ENCODE measurements around the gene MX1.

MX1 gene

GRCh38 chr21:41425954-41426675 is at the start of gene MX1:
TSS of gene MX1 (plus strand) at chr21:41426239. CDS start at chr21:41432071, 5,832 bp downstream.
- DNase-seq (ENCODE audit: low read depth in 2 of 2), result peak; percentile 67 to 69

- no peak for DNase-seq (ENCODE audit: low read depth in 2 of 2)
These were observed 48.3 kb upstream of the MX1 start for GRCh38 chr21:41377715-41378114.

GRCh38 chr21:41378849-41379248 is 47.2 kb upstream of the MX1 start:
- DNase-seq (ENCODE audit: low read depth in 2 of 2), result no peak

DNA sequence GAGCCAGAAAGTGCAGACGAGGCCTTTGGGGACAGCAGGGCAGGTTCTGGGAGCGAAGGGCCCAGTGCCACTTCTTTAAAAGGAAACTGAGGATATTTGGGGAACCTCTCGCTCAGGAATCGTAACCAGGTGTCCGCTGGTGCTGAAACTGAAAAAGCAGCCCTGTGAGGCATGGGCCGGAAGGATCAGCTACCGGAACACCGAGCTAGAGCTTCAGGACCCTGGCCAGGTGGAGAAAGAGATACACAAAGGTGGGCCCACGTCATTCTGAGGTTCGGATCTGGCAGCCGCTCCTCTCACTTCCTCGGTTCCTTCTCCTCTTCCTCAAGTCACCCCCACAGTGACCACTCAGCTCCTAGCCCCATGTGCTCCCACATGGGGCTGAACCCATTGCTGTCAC is 46.1 kb upstream of the MX1 start:
- DNase-seq (ENCODE audit: low read depth in 2 of 2), result no peak

DNA sequence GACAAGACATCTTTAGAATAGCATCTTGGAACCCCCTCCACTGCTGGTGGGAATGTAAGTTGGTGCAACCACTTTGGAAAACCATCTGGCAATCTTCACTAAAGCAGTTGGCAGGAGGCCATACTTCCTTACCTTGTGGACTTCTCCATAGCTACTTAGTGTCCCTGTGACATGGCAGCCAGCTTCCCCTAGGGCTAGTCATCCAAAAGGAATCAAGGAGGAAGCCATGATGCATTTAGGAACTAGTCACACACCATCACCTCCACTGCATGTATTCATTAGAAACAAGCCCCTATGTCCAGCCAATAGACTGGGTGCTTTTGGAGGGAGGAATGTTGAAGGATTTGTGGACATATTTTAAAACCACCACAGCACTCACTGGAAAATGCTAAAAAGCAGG is 44.3 kb upstream of the MX1 start:
- DNase-seq (ENCODE audit: low read depth in 2 of 2), result no peak

GRCh38 chr21:41387042-41387819 is 38.8 kb upstream of the MX1 start:
- no peak for DNase-seq (ENCODE audit: low read depth in 2 of 2)

GRCh38 chr21:41387824-41388223 is 38.2 kb upstream of the MX1 start:
- DNase-seq (ENCODE audit: low read depth in 2 of 2), result no peak

DNA sequence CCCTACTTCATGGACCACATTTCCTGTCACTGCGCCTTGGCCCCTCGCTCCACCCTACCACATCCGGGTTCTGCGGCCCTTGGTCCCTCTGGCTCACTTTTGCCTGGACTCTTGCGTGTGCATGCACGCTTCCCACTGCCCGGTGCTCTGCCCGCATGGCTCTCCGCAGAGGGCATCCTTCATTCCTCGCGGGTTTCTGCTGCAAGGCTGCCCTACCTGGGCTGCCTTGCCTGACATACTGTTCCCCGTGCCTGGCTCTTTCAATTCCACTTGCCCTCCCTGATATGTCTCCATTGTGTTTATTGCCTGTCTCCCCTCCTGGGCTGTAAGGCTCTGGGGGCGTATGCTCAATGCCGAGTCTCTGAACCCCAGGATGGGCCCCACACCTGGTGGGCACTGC is 37.8 kb upstream of the MX1 start:
- no peak for DNase-seq (ENCODE audit: low read depth in 2 of 2)

DNA sequence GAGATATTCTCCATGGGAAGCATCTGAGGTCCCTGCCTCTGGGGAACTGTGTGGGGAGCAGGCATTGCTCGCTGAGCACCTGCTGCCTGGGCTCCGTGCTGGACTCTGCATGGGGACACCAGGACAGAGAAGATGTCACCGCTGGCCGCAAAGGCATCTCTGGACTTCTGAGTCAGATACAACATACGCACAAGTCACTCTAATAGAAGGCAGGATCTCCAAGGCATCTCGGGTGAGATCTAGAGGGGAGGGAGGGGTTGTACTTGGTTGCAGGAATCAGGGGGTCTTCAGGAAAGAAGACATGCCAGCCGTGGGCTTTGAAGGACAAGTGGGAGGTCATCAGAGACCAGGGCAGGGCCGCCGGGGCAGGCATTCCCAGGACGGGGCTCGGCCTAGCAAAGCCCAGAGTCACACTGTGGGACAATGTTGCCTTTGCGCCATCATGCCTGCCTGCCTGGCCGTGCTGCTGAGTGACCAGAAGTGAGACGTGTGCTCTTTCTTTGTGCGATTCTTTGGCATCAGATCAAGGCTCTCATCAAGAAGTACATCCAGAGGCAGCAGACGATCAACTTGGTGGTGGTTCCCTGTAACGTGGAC is 35.9 kb upstream of the MX1 start:
- no peak for DNase-seq (ENCODE audit: low read depth in 2 of 2)

GRCh38 chr21:41393876-41394465 is 32.1 kb upstream of the MX1 start:
- DNase-seq (ENCODE audit: low read depth in 2 of 2), result no peak

DNA sequence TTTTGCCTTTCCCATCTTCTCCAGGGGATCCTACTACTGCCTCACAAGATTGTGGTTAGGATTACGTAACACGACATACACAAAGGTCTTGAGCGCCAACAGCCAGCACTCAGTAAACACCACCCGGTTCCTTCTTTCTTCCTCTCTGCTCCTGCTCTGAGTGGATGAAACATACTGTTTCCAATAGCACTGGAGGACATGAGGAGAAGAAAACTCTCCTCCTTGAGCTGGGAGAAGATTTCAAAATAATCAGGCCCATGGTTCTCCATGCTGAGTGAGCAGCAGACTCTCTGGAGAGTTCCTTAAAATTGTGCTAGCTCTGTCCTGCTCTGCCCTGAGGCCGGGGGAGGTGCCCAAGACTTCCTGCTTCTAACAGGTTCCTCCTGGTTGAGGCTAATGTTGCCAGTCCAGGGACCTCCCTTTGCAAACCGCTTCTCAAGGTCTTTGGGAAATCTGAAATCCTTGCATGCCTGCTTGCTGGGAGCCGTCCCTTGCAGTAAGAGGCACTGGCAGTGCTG is 29.4 kb upstream of the MX1 start:
- DNase-seq (ENCODE audit: low read depth in 2 of 2), result no peak

DNA sequence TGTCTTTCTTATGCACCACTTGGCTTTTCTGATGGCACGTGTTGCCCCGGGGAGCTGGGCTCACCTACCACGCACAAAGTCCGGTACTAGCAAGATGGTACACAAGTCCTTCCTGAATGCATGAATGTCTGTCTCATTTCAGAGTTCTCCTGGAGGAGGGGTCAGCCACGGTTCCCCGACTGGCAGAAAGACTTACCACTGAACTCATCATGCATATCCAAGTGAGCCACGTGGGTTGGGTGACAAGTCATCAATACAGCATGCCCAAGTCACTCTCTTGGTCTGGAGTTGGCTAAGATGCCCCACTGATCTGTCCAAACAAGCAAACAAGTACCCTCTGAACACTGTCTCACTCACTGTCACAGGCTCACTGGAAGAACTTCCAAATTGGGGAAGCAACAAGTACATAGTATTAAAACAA is 28.6 kb upstream of the MX1 start:
- DNase-seq (ENCODE audit: low read depth in 2 of 2), result no peak

GRCh38 chr21:41398251-41398650 is 27.8 kb upstream of the MX1 start:
- DNase-seq (ENCODE audit: low read depth in 2 of 2), result no peak

GRCh38 chr21:41398831-41399230 is 27.2 kb upstream of the MX1 start:
- no peak for DNase-seq (ENCODE audit: low read depth in 2 of 2)

DNA sequence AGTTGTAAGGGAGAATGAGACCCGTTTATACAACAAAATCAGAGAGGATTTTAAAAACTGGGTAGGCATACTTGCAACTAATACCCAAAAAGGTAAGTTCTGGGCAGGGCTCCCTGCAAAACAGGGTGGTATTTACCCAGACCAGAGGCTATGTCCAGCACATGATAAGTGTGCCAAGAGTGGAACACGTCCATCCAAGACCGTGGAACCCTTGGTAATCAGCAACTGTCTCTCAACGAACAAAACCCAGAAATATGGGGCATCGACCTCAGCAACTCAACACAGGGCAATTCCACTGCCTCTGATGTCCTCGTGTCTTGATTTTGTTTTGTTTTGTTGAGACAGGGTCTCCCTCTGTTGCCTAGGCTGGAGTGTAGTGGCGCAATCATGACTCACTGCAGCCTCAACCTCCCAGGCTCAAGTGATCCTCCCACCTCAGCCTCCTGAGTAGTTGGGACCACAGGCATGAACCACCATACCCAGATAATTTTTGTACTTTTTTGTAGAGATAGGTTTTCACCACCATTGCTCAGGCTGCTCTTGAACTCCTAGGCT is 26.7 kb upstream of the MX1 start:
- no peak for DNase-seq (ENCODE audit: low read depth in 2 of 2)

- DNase-seq (ENCODE audit: low read depth in 2 of 2), result no peak
These were observed 23.8 kb upstream of the MX1 start for GRCh38 chr21:41402231-41402630.

- no peak for DNase-seq (ENCODE audit: low read depth in 2 of 2)
These were observed 23.2 kb upstream of the MX1 start for GRCh38 chr21:41402796-41403195.

DNA sequence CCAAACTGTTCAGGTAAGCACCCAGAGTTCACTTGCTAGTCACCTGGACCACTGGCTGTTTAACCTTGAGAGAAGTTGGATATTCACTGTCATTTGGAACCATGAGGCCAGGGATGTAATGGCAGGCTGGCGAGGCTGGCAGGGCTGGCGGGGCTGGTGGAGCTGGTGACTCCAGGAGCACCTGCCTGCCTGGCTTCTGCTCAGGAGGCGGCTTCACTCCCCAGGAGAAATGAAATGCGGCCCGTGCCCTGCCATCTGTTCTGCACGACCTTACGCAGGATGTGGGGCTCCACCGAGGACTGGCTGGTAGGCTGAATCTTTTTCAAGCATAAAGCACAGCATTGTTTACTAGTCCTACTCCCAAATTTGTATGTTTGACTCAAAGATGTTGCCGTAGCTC is 22.7 kb upstream of the MX1 start:
- no peak for DNase-seq (ENCODE audit: low read depth in 2 of 2)

GRCh38 chr21:41403966-41404365 is 22.1 kb upstream of the MX1 start:
- no peak for DNase-seq (ENCODE audit: low read depth in 2 of 2)

DNA sequence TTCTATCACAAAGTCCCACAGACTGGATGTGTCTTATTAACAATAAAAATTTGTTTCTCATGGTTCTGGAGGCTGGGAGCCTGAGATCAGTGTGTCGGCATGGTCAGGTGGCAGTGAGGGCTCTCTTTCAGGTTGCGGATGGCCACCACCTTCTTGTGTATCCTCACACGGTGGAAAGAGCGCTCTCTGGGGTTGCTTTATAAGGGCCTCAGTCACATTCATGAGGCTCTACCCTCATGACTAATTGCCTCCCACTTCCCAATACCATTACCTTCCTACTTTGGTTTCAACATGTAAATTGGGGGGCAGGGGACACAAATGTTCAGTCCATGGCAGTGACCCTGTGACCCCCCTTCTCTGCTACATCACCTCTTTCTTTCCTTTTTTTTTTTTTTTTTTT is 20.7 kb upstream of the MX1 start:
- DNase-seq (ENCODE audit: low read depth in 2 of 2), result no peak

GRCh38 chr21:41406340-41406739 is 19.7 kb upstream of the MX1 start:
- no peak for DNase-seq (ENCODE audit: low read depth in 2 of 2)
